GM10248 (cell line): ENCODE measurements around the gene SLC9A7.
A peak's percentile ranks its signal among the peaks of the same experiment; 100 is the strongest.

ENCODE experiments used
- CTCF ChIA-PET: fragments of 300-600 bp; sonication (Branson Sonifier 250); formaldehyde crosslinking; extraction: SDS; loops from one replicate; lab custom pipeline; 2021; ENCODE audit warnings: antibody characterized with exemption; lab: Yijun Ruan, JAX
- POLR2A ChIA-PET: fragments of 350-650 bp; sonication (Branson Sonifier 250); formaldehyde crosslinking; extraction: SDS; loops from one replicate; lab custom pipeline; 2020; ENCODE audit warnings: antibody characterized with exemption; lab: Yijun Ruan, JAX
- DNase-seq: peaks from one replicate; pipeline ENCODE4 v3.0.0; 2012; ENCODE audit errors: extremely low spot score
- CTCF ChIP-seq: IDR thresholded peaks from 2 replicates; pipeline ENCODE4 v1.5.1; 2012; ENCODE audit warnings: mild to moderate bottlenecking, low read depth; ENCODE audit errors: extremely low read depth, missing control alignments, control extremely low read depth

The SLC9A7 gene

GRCh38 chrX:46722742-46723568 lies 36.0 kb downstream of the SLC9A7 start:
- POLR2A ChIA-PET: interaction anchor here (0.6 kb wide), 1 partner anchor 33 kb away, joined by 5 read pairs; no protein-coding TSS in a partner anchor
- no peak for TF ChIP-seq CTCF
- no peak for DNase-seq
- CTCF ChIA-PET: no interaction called here

- no peak for TF ChIP-seq CTCF
- POLR2A ChIA-PET: no interaction called here
- CTCF ChIA-PET: interaction anchor here (1.1 to 1.6 kb wide), 3 partner anchors 13 to 42 kb away, joined by 3 to 4 read pairs (median 4); partner anchors contain the start of gene SLC9A7
- no peak for DNase-seq
Observed at GRCh38 chrX:46716796-46717195, 42.1 kb downstream of the SLC9A7 start.

GRCh38 chrX:46715997-46716396 lies 42.9 kb downstream of the SLC9A7 start:
- POLR2A ChIA-PET: no interaction called here
- no peak for DNase-seq
- CTCF ChIA-PET: interaction anchor here (1.1 to 1.6 kb wide), 3 partner anchors 14 to 43 kb away, joined by 3 to 4 read pairs (median 4); partner anchors contain the start of gene SLC9A7
- no peak for TF ChIP-seq CTCF

- no peak for TF ChIP-seq CTCF
- ChIA-PET POLR2A (no interaction called here), CTCF (interaction anchor here (1.1 to 1.6 kb wide), 3 partner anchors 14 to 43 kb away, joined by 3 to 4 read pairs (median 4); partner anchors contain the start of gene SLC9A7)
- no peak for DNase-seq
Observed at GRCh38 chrX:46715530-46715929, 43.4 kb downstream of the SLC9A7 start.

- peak; percentile 24 for DNase-seq
- ChIA-PET POLR2A (no interaction called here), CTCF (no interaction called here)
- no peak for TF ChIP-seq CTCF
Observed at GRCh38 chrX:46713672-46714490, 45.0 kb downstream of the SLC9A7 start.

GRCh38 chrX:46712764-46713163 lies 46.2 kb downstream of the SLC9A7 start:
- TF ChIP-seq CTCF: no peak
- CTCF ChIA-PET: no interaction called here
- POLR2A ChIA-PET: no interaction called here
- no peak for DNase-seq
